ENCODE results near the gene AQP1. TPM values are rescaled to one million over a fixed set of nuclear protein-coding genes. Genes with fewer than 3 reads are reported as not detected.

Gene AQP1
- total RNA-seq, 4 donors from 2014 or later, result 92.1 to 139 (median 110) TPM

DNA sequence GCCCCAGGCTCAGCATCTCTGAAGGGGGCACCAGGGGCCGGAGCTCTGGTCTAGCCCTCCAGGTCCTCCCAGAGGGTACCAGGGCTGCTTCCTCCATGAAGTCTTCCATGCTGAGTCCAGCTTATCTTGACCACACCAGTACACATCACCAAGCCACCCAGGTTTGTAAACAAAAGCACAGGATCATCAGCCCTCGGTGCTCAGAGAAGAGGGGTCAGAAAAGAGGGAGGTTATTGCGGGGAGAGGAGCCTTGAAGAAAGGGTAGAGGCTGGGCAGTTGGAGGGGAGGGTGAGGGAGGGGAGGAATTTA, 23.9 kb downstream of the AQP1 start:
- H3K27ac ChIP-seq, result no peak overlapping the region
- peaks cover 4% of the 10 kb centered on the region for H3K4me1 ChIP-seq
- 91% methylated on average over 2 of the region's 3 CpGs for WGBS
- TF ChIP-seq POLR2A (IDR thresholded peaks at IDR 0.05) (no peak), POLR2AphosphoS5 (IDR thresholded peaks at IDR 0.05) (no peak)
- TF ChIP-seq, protein P1, sequence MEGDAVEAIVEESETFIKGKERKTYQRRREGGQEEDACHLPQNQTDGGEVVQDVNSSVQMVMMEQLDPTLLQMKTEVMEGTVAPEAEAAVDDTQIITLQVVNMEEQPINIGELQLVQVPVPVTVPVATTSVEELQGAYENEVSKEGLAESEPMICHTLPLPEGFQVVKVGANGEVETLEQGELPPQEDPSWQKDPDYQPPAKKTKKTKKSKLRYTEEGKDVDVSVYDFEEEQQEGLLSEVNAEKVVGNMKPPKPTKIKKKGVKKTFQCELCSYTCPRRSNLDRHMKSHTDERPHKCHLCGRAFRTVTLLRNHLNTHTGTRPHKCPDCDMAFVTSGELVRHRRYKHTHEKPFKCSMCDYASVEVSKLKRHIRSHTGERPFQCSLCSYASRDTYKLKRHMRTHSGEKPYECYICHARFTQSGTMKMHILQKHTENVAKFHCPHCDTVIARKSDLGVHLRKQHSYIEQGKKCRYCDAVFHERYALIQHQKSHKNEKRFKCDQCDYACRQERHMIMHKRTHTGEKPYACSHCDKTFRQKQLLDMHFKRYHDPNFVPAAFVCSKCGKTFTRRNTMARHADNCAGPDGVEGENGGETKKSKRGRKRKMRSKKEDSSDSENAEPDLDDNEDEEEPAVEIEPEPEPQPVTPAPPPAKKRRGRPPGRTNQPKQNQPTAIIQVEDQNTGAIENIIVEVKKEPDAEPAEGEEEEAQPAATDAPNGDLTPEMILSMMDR (IDR thresholded peaks at IDR 0.05), result no peak
- no peaks in the 10 kb centered on the region for H3K36me3 ChIP-seq
- no peaks in the 10 kb centered on the region for H3K9me3 ChIP-seq
- DNase-seq (ENCODE audit: low spot score in 2 of 2), result no peak
- peaks cover 10% of the 10 kb centered on the region for H3K27me3 ChIP-seq
- H3K4me3 ChIP-seq, result no peak overlapping the region

- Histone ChIP-seq H3K4me1 (peaks cover 4% of the 10 kb centered on the region), H3K4me3 (no peak overlapping the region), H3K36me3 (no peaks in the 10 kb centered on the region), H3K9me3 (no peaks in the 10 kb centered on the region), H3K27me3 (peaks cover 19% of the 10 kb centered on the region), H3K27ac (no peak overlapping the region)
- DNase-seq (ENCODE audit: low spot score in 2 of 2), result no peak
- TF ChIP-seq POLR2A (IDR thresholded peaks at IDR 0.05) (no peak), POLR2AphosphoS5 (IDR thresholded peaks at IDR 0.05) (no peak), EP300 (IDR thresholded peaks at IDR 0.05) (no peak)
- TF ChIP-seq, protein P1 (IDR thresholded peaks at IDR 0.05), result no peak
Measured at GRCh38 chr7:30936650-30937245, 25.1 kb downstream of the AQP1 start.

GRCh38 chr7:30937416-30937815, 25.8 kb downstream of the AQP1 start:
- H3K9me3 ChIP-seq, result no peaks in the 10 kb centered on the region
- H3K36me3 ChIP-seq, result no peaks in the 10 kb centered on the region
- no peak overlapping the region for H3K4me3 ChIP-seq
- TF ChIP-seq POLR2A (IDR thresholded peaks at IDR 0.05) (no peak), EP300 (IDR thresholded peaks at IDR 0.05) (no peak), POLR2AphosphoS5 (IDR thresholded peaks at IDR 0.05) (no peak)
- TF ChIP-seq, protein P1 (IDR thresholded peaks at IDR 0.05), result no peak
- DNase-seq (ENCODE audit: low spot score in 2 of 2), result no peak
- H3K27ac ChIP-seq, result no peak overlapping the region
- H3K4me1 ChIP-seq, result peaks cover 4% of the 10 kb centered on the region
- 38% methylated on average over 3 of the region's 3 CpGs for WGBS
- peaks cover 19% of the 10 kb centered on the region for H3K27me3 ChIP-seq

- H3K4me3 ChIP-seq, result no peak overlapping the region
- 10% methylated on average over 14 of the region's 25 CpGs for WGBS
Measured at GRCh38 chr7:30938435-30939316, 27.0 kb downstream of the AQP1 start.

More at GRCh38 chr7:30938435-30939316, 27.0 kb downstream of the AQP1 start:
- DNase-seq (ENCODE audit: low spot score in 2 of 2), result no peak
- Histone ChIP-seq H3K27ac (no peak overlapping the region), H3K36me3 (no peaks in the 10 kb centered on the region), H3K9me3 (no peaks in the 10 kb centered on the region), H3K27me3 (peaks cover 19% of the 10 kb centered on the region), H3K4me1 (peaks cover 4% of the 10 kb centered on the region)
- TF ChIP-seq EP300 (IDR thresholded peaks at IDR 0.05), result no peak
- TF ChIP-seq, protein P1 (IDR thresholded peaks at IDR 0.05), result peak; percentile 86 to 95
